Fibroblast of peridontal ligament (primary cell): ENCODE measurements around the gene RNU7-1.
A peak's percentile ranks its signal among the peaks of the same experiment; 100 is the strongest.

Experiments
- DNase-seq: peaks from one replicate; pipeline ENCODE4 v3.0.0-alpha.2; 2010; ENCODE audit errors: extremely low read depth

RNU7-1 gene

DNA sequence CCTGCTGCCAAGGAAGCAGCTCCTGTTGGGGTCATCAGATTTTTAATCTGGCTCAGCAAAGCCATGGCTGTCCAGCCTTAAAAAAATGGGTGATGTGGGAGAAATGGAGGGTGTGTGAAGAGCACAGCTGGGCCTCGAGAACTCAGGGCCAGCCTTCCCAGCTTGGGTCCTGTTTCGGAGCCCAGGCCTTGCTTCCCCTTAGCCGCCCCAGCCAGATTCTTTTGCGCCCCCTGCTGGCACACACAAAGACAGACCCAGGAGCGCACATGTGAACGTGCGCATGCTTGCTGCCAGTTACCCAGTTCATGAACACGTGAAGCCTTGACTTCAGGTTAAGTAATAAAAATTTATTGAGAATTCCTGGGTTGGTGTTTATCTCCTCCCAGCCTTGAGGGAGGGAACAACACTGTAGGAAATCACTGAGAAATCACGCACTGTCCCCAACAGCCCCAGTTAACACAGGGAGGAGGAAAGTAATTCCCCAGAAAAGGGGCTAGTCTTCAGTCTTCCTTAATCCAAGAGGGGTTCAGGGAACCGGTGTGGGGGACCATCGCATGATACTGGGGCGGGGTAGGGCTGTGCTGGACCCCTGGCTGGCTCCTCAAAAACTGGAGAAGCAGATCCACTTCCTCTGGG lies 21.5 kb downstream of the RNU7-1 start:
- peak; percentile 88 for DNase-seq

DNA sequence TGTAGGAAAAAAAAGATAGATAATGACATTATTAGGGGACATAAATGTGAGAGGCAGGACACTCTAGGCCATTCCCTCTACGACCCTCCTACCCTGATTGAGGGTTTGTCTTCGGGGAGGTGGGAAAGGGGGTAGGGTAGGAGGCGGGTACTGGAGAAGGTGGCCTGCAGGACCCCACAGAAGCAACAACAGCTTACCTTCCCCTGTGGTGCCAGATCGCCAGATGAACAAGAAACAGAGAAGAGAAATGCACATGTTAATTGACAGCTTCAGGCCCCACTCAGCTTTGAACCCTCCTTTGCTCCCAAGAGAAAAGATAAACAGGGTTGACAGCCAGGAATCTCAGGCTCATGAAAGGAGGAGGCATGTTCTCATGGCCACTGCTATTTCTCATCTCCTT lies 22.1 kb downstream of the RNU7-1 start:
- DNase-seq, result no peak

GRCh38 chr12:6966351-6966750 lies 22.7 kb downstream of the RNU7-1 start:
- no peak for DNase-seq

GRCh38 chr12:6967651-6968100 lies 24.1 kb downstream of the RNU7-1 start:
- no peak for DNase-seq

- no peak for DNase-seq
Measured at GRCh38 chr12:6968426-6968825, 24.8 kb downstream of the RNU7-1 start.

- DNase-seq, result no peak
Measured at GRCh38 chr12:6970096-6970527, 26.5 kb downstream of the RNU7-1 start.

DNA sequence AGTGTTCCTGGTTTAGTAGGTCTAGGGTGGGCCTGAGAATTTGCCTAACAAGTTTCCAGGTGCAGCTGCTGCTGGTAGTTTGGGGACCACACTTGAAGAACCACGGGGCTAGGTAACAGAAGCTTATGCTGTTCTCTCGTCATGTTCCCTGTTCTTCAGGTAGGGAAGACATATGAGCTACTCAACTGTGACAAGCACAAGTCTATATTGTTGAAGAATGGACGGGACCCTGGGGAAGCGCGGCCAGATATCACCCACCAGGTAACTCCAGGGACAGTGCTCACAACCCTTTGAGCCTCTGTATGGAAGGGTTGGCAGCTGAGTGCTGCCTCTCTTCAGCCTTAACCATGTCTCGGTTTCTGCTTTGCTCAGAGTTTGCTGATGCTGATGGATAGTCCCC lies 30.6 kb downstream of the RNU7-1 start:
- DNase-seq, result no peak

GRCh38 chr12:6975297-6976032 lies 31.8 kb downstream of the RNU7-1 start:
- DNase-seq, result no peak

GRCh38 chr12:6977653-6978052 lies 34.0 kb downstream of the RNU7-1 start:
- no peak for DNase-seq

DNA sequence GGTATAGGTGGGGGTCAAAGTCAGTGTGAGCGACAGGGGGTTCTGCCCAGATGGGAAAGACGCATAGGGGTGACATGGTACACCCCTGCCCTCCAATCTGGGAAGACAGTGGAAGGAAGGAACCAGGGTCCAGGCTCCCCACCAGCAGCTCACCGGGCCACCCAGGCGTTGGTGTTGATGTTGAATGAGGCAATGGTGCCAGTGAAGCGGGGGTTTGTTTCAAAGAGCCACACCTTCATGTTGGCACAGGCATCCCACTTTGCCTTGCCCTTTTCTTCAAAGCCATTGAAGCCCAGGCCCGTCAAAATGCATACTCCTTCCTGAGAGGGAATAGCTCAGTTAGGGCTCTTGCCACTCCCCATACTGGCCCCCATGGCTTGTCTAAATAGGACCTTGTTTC lies 34.6 kb downstream of the RNU7-1 start:
- no peak for DNase-seq

GRCh38 chr12:6978611-6979011 lies 35.0 kb downstream of the RNU7-1 start:
- no peak for DNase-seq

- no peak for DNase-seq
Measured at GRCh38 chr12:6979021-6979420, 35.4 kb downstream of the RNU7-1 start.

- no peak for DNase-seq
Measured at GRCh38 chr12:6979453-6979852, 35.8 kb downstream of the RNU7-1 start.

- DNase-seq, result no peak
Measured at GRCh38 chr12:6980075-6980474, 36.5 kb downstream of the RNU7-1 start.

DNA sequence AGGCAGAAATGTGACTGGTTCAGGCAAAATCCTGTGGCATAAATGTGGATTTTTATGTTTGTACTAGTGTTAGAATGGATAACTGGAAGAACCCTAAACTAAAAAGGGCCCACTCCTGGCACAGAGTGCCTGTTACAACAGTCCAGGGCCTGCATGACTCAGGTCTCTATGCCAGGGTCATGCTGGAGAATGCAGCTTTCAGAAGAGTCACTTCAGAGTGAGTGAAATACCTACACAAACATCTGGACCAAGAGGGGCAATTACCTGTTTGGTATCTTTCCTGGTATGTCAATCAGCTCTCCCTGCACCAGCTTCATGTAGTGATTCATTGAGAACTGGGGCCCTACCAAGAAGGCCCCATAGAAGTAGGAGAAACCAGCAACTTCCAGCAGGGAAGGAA lies 37.1 kb downstream of the RNU7-1 start:
- no peak for DNase-seq

DNA sequence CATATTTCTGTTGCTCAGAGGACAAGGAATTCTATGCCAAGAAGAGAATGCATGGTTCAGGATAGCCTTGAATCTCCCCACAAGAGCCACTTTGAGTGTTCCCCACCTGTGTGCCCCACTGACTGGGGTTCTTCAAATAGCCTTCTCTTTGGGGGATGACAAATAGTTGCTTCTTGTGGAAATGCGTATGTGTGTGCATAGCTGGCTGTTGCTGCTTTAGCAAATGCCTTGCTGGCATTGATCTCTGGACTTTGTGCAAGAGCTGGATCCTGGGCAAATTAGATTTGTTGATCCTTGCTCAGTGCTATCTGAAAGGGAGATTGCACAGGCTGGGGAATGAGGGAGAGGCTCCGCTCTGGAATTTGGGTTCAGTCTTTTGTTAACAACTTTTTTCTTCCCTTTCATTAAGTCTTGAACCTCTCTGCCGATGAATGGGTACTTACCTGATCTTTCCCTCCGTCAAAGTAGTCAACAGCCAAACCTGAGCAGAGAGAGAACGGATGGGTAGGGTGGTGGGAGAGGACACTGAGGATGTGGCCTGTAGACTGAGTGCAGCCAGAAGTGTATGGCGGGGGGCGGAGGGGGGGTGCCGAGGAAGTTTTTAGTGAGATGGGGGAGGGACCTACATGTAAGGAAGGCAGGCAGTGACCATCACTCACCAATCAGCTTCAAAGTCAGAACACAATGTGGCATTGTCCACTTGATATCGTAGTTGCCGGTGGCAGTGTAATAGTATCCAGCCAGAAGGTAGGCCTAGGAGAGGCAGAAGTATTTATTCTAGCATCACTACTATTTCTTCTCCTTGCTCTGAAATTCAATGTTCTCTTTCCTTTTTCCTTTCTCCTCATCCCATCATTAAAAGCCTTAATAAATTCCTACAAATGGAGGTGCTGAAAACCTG lies 37.8 kb downstream of the RNU7-1 start:
- DNase-seq, result no peak

GRCh38 chr12:6982532-6982931 lies 38.9 kb downstream of the RNU7-1 start:
- no peak for DNase-seq

DNA sequence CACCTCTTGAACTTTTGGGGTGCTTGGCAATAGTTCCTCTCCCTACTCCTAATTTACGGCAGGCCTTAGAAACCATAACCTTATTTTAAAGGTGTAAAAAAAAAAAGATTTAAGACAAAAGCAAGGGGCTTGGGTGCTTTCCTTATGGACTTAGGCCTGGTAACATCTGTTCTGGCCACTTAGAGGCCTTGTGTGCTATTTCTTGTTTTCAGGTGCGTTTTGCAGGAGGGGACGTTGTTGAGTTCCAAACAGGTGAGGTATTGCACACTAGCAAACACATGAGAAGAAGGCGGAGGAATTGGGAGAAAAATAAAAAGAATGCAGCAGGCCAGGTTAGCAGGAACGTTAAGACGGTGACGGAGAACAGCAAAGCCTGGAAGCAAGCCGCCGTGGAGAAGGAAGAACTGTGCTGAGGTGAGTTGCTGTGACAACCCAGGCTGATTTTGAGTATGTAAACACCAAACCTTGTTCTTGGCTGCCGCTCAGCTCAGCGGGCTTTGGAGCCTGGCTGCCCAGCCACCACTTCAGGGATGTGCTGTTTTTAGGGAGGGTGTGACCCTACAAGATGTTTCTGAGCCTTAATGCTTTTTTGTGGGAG lies 44.4 kb downstream of the RNU7-1 start:
- no peak for DNase-seq
